HG03378 (cell line): Measurements from ENCODE around the gene PTPRN2.
A peak's percentile ranks its signal among the peaks of the same experiment; 100 is the strongest.

Experiments used
- ATAC-seq: cut with Tn5 transposase; IDR thresholded peaks from one replicate; pipeline ENCODE4 v1.9.1; 2021; ENCODE audit warnings: mild to moderate bottlenecking, moderate library complexity; ENCODE audit not compliant: unreplicated experiment

PTPRN2 gene

DNA sequence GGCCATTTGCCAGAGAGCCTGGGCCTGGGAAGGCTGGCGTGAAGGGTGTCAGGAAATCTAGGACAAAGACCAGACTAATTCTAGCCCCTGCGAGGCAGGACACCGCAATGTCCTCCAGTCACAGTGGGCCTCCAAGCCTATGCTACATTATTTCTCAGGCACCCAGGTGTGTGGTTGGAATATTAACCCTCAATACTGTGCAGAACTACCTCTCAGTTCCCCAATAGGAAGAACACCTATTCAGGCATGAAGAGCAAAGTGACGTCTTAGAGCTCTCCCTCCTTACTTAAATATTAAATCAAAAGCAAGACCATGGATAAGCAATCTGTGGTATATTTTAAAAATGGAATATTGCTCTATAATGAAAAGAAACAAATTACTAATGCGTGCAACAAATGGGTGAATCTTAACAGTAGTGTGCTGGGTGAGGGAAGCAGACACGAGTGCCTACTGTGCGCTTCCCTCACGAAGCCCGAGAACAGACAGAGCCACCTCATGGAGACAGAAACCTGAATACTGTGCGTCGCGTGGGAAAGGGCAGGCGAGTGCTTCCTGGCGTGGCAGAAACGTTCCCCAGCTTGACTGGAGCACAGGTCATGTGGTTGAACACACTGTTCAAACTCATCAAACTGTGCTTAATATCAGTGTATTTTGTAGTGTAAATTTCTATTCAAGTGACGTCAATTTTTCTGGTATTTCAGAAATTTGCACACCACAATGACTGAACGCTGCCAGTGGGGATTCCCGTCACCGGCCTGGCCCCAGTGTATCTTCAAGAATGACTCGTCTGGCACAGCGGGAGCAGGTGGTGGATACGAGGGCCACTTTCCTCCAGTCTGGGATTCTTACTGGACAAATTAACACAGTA lies 15.5 kb upstream of the PTPRN2 start:
- peak; percentile 52 for ATAC-seq

DNA sequence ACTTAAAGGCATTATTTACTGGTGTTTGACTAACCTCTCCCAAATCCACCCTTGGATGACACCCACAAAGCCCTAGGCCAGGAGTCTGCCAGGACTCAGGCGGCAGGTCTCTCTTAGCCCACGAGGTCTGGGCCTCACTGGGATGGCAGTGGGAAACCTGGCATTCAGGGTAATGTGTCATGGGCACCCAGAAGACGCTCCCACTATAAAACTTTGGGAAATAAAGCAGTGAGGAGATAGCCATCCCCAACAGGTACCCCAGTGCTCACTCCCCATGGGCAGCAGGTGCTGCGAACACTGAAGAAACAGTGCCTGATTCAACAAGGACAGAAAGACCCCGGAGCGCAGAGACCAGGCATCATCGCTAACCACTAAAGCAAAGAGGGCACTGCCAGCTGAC lies 14.4 kb upstream of the PTPRN2 start:
- no peak for ATAC-seq

DNA sequence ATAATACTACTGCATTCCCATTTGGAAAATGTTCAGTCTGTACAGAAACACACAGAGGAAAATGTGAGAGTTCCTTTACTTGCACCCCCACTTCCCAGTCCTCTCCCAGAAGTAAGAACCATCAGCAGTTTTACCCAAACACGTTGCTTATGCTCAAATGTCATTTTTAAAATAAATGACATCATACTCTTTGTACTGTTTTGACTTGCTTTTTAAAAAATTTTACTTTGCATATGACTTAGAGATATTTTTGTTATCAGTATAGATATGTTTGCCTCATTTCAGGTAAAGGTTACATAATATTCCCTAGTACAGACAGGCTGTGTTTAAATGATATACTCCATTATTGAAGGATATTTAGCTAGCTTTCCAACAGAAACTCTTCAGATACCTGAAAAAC lies 13.5 kb upstream of the PTPRN2 start:
- no peak for ATAC-seq

DNA sequence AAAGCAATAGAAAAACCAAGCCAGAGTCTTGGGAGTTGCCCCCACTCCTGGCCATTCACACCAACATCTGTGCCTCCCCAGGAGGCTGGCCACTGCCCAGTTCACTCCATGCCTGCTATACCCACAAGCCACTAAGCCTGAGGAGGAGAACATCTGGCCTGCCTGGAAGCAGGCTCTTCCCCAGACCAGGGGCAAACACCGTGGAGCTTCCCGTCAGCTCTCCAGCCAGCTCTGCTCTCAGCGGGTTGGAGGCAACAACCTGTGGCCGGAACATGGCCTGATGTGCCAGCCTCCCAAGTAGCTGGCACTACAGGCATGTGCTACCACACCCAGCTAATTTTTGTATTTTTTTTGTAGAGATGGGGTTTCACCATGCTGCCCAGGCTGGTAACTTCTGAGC lies 9.1 kb upstream of the PTPRN2 start:
- no peak for ATAC-seq

DNA sequence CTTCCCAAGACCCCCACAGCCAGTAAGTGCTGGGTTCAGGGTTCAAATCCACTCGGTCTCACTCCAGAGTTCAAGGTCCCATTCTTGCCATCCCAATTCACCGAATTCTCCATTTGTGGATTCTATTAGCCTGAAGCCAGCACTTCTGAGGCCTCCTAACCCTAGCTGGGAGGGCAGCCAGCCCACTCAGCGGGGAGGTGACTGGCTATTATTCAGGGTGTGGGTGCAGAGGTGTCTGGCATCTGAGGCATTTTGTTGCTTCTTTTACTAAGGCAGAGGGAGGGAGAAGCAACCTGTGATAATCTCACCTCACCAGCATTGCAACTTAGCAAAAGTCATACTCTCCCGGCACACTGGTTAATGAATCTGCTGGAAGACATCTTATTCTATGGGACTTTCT lies 8.7 kb upstream of the PTPRN2 start:
- no peak for ATAC-seq

DNA sequence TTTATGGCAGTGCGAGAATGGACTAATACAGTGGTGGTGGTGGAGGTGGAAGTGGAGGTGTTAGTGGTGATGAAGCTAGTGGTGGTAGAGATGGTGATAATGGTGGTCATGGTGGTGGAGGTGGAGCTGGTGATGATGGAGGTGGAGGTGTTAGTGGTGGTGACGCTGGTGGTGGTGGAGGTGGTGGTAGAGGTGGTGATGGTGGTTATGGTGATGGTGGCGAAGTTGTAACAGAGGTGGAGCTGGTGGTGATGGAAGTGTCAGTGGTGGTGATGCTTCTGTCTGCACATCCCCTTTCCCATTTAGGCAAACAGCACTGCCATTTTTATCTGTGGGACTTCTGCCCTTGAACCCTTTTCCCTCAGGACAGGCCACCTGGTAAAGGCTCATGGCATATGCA lies 7.4 kb upstream of the PTPRN2 start:
- ATAC-seq: no peak

DNA sequence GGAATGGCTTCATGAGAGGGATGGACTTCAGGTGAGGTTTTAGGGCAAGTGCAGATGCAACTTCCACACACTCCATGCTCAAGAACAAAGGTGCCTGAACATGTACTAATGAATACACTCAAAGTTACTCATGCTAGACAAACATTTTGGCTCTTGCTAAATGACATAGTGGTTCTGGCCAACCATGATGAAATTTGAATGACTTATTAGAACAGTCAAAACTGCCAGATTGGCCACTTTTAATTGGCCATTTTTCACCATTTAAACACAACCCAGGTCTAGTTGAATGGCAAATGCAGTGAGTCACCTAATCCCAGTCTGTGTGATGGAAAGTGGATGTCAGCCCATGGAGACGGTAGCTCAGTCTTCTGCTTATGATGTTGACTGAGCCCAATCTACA lies 4.9 kb upstream of the PTPRN2 start:
- no peak for ATAC-seq

DNA sequence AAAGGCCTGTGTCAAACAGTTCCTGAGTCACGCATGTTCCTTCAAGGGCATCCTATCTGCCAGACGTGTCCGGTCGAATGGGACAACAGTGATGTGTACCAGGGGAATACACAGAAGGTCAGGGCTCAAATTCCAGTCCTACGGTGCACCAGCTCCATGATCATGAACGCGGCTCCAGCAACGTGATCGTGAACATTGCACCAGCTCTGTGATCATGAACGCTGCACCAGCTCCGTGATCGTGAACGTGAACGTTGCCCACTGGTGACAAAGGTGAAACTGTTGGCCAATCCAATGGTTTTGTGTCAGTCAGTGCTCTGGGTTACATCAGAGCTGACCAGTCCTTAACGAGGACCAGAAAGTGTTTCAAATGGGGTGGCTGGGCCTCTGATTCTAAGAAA lies 4.3 kb upstream of the PTPRN2 start:
- no peak for ATAC-seq

DNA sequence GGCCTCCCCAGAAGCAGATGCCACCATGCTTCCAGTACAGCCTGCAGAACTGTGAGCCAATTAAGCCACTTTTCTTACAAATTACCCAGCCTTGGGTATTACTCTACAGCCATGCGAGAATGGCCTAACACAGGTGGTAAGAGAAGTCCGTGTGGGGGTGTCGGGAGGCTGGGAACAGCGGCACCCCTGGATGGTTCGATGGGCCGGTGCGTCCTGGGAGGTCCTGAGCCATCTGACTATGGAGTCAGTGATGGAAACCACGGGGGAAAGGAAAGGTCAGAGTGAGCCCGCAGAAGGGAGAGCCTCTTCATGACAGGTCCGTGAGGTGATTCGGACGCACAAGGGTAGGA lies 2.5 kb upstream of the PTPRN2 start:
- no peak for ATAC-seq

DNA sequence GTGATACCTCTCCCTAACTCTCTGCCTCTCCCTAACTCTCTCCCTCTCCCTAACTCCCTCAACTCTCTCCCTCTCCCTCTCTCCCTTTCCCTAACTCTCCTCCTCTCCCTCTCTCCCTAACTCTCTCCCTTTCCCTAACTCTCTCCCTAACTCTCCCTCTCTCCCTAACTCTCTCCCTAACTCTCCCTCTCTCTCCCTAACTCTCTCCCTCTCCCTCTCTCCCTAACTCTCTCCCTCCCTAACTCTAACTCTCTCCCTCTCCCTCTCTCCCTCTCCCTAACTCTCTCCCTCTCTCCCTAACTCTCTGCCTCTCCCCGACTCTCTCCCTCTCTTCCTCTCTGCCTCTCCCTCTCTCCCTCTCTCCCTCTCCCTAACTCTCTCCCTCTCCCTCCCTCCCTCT lies 2.0 kb upstream of the PTPRN2 start:
- no peak for ATAC-seq

DNA sequence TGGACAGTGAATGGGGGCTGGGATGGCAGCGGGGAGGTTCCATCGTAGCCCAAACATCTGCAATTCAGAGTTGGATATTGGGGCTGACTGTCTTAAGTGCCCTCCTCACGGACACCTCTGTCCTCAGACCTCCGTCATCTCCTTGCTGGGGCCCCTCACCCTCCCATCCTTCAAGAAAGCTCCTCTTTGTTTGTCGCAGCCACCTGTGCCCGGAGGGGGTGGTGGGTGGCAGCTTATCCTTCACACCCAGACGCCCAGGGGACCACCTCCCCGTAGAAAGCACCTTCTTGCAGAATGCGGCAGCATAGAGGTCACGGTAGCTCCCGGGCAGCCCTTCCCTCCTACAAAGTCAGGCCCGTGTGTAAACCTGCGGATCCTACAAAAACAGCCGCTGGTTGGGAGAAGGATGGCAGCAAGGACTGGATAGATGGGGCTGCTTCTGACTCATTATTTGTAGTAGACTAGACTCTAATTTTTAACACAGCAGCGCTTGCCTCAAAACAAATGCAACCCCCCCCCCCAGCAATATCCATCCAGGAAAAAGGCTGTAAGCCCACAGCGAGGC lies 1.3 kb upstream of the PTPRN2 start:
- ATAC-seq: no peak

DNA sequence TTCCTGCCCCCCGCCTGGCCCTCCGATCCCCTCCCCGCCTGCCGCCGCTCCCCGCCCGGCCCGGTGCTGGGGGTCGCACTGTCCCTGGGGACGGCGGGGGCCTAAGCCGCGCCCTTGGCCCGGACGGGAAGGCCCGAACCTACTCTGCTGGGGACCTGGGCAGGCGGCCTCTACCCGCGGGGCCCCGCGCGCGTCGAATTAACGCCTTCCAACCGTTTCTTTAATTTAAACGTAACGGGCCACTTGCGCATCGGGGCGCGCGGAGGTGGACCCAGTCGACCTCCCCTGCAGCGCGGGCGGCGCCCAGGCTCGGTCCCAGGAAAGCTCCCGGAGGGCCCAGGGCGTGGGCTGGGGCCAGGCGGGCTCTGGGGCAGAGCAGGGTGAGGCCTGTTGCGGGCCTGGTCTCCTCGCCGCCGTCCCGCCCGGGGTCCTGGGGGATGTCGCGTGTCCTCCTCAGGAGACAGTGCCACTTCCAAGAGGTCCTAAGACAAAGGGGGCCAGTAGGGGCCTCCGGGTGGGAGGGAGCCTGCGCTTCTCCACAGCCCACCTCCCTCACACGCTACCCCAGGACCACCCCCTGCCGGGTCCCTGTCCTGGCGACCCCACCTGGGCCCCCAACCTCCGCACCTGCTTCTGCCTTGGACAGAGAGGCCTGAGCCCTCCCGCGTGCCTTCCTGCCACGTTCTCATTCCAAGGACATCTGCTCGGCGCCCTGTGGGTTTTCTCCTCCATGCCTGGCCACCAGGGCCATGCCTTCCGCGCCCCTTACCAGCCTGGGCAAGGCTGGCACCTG lies 658 bp upstream of the PTPRN2 start:
- ATAC-seq: no peak

DNA sequence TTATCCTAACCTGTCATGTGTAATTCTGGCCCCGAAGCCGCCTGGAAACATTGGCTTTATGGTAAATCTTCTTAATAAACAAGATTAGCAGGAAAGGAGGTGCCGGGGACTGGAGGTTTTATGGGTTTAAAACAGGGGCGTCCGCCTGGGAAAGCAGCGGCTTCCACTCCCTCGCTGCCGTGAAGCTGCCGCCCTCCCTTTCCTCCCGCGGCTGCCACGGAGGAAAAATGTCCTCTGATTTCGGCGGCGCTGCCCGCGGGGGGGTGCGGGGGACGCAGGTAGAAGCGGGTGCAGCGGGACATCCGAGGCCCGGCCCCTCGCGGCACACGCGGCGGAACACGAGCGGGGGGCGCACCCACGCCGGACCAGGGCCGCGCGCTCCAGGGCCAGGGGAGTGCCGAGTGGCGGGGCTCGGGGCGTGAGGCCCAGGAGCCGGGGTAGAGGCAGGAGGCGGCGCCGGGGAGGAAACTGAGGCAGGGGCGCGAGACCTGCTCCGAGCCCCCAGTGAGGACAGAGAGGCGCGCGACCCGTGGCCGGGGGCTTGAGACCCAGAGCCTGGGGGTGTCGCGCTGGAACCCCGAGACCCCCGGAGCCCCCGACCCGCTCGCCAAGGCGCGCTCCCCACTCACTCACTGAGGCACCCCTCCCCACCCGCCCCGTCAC lies 993 bp downstream of the PTPRN2 start:
- ATAC-seq: no peak

DNA sequence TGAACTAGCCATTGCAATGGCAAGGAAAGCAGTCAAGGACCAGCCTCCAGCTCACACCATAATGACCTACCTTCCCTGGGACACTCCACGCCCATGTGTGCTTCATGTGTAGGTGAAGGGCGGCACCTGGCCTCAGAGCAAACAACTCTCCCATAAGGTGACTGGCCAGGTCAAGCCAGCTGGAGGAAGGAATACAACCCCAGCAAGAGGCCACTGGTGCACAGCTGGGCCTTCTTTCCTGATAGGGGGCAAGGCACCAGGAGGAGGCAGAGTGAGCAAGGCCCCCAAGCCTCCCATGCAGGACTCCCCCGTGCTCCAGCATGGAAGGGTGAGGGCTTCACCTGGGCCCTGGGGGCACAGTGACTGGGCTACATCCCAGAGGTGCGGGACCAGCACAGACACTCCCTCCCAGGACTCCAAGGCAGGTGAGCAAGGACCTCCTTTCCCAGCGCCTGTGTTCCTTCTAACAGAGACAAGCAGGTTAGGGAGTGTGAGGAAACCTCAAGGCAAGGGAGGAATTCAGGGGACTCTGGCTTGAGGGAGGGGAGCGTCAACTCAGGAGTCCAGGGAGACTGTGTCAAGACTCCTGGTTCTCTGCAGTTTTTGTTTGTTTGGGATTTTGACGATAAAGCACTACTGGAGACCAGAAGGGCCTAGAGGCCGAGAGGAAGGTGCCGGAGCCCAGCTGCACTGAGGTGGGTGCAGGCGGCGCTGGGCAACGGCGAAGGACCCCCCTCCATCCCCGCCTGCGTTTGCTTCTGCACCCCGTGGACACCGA lies 1.7 kb downstream of the PTPRN2 start:
- ATAC-seq: no peak

DNA sequence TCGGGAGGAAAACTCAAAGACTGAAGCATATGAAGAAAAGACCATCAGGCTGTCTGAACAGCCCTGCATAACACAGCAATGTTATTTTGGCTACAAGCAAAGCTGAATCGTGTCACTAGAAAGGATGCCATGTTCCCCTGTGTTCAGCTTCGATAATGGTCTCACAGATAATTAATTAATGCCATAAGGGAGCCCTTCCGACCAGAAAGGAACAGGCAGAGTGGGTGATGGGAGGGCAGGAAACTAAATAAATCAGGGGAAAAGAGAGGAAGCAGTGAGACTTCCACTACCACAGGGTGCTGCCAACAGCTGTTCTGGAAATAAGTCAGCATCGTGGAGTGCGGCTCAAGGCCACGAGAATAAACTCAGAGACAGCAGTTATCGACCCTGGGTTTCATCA lies 3.2 kb downstream of the PTPRN2 start:
- ATAC-seq: no peak

DNA sequence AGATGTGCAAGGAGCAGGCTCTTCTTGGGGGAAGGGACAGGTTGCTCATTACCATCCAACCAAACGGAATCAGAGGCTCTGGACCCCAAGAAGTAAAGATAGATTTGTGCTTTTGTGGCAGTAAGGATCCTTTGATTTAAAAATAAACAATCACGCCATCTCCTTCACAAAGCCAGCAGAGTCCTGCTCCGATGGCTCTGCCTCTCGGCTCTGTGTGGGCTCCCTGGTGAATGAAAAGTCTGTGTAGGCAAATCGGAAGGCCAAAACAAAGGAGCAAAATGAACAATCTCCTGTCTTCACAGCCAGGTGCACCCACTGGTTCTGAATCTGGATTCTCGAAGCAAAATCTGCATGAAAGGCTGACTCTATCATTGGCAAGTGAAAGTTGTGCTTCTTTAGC lies 3.8 kb downstream of the PTPRN2 start:
- ATAC-seq: no peak

DNA sequence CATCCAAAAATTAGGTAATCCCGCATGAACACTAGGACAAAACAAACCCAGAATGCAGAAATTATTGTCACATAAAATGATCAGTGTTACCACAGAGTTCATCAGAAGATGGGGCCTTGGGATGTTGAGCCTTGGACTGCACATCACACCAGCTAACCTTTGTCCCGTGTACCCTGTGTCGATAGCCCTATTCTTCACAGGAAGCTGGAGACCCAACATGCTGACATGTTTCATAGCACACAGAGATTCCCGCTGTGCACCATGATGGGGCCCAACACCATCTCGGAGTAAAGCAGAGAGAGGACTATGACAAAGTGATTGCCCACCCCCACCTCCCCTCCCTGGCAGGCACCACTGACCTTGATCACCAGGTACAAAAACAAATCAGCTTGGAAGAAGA lies 4.5 kb downstream of the PTPRN2 start:
- ATAC-seq: no peak

DNA sequence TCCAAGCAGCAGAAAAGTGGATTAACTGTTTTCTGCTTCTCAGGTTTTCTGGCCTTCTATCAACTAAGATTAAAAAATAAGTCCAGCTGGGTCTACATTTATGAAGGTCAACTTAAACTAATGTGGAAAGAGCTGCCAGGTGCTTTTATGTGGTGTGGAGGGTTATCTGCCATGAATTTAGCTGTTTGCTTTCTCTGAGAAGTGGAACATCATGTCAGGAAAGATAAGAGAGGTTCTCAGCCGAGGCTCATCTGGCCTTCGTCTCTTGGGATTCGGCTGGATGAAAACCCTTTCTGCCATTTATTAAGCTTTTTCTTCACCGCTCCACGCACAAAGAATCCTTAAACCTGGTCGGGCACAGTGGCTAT lies 5.5 kb downstream of the PTPRN2 start:
- no peak for ATAC-seq

DNA sequence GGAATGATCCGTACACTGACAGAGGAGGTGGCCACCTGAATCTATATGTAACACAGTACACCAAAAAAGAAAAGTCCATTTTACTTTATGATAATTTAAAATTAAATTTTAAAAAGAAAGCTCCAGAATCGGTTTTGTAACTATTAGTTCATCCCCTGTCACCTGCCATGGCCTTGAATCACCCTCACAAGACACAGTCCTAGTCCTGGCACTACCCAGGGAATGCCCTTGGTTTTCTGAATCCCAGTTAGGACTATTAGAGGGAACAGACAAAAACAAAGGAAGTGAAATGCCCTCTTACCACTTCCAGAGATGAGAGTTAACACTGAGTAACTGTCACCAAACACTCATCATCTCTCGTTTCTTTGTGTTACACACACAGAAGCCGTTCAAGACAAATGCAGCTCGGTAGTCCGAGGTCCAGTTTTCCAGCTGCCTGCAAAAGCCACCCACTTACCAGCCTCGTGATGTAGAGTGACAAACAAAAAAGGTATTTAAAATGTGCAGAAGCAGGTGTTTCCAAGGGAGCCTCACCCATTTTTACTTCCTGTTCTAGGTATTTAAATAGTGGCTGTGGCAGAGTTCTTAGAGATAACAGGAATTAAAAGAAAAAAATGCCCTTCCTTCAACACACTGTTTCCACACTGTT lies 6.1 kb downstream of the PTPRN2 start:
- no peak for ATAC-seq
